Stimulated activated naive CD4-positive, alpha-beta T cell treated with Interleukin-2 at 50 U/mL for 16 hours (primary cell): Measurements from ENCODE around the gene DHX57.
"Not testable (repeated sequence)": the region's sequence is repeated elsewhere in the genome, so short reads cannot be mapped to it uniquely, and the experiment has no call there.

Experiments
- DNase-seq: peaks from one replicate; lab custom pipeline; 2025; lab: John Stamatoyannopoulos, UW

The DHX57 gene

DNA sequence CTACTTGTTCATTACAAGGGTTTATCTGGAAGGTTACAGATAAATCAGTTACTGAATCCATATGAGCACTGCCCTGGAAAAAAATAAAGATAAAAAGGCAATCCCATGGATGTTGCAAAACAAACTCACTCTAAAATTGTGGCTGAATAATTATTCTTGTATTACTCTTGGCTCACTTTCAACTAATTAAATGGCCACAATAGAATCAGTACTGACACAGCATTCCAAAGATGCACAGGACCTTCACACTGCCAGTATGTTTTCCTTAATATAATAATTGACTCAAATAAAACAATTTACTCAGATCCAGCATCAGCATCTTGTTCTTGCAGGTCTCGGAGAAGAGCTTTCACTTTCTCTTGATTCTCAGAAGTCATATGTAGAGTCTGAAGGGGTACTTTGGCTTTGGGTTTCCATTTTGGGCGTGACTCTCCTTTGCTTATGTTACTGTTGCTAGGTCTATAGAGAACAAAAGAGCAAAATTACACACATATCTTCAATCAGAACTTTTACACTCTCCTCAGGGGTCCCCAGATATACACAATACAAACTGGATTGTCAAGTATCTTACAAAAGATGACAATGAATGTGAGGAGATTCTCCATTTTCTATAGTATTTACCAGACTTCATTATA, 12.6 kb downstream of the DHX57 start:
- DNase-seq: no peak

DNA sequence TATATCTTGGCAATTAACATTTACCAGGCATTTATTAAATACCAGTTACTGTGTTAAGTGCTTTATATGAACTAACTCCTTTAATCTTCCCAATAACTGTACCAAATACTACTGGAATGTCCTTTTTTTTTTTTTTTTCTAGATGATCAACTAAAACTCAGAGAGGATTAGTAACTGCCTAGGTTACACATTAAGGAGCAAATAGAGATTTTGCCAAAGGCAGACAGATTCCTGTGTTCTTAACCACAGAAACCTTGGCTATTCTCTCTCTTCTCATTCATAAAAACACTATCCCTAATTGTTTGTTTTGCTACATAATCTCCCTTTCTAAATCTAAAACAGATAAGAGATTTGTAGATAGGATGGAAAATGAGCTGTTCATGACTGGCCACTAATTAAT, 13.3 kb downstream of the DHX57 start:
- no peak for DNase-seq

DNA sequence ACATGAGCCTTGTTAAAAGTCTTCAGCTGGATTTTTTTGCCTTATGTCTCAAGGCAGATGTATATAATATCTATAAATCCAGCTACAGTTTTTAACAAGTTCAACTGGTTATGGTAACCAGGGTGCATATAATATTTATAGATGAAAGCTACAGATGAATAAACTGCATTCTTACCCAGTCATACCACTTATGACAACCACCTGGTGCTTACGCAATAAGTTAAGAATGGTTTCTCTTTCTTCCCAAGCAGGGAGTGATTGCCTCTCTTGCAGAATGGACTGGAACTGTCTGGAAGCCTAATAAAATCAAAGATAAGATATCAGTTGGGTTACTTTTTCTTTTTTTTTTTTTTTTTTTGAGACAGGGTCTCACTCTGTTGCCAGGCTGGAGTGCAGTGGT, 19.6 kb downstream of the DHX57 start:
- DNase-seq: no peak

DNA sequence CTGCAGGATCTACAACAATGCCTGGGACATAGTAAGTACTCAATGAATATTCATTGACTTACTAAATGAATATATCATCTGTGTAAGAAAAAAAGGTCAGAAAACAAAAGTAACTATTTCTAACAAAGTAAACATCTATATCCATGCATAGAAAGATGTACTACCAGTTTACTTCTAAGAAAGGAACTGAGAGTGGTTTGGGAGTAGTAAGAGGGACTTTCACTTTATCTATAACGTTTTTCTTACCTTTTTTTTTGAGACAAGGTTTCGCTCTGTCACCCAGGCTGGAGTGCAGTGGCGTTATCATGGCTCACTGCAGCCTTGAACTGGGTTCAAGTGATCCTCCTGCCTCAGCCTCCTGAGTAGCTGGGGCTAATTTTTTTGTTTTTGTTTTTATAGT, 25.7 kb downstream of the DHX57 start:
- no peak for DNase-seq

DNA sequence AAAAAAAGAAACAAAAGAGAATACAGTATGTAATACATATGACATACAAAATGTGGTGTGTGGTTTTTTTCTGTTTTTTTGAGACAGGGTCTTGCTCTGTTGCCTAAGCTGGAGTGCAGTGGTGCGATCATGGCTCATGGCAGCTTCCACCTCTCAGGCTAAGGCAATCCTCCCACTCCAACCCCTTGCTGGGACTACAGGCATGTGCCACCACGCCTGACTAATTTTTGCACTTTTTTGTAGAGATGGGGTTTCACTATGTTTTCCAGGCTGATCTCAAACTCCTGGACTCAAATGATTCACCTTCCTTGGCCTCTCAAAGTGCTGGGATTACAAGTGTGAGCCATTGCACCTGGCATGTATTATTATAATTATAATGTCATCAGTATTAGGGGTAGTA, 38.9 kb downstream of the DHX57 start:
- DNase-seq: no peak

- no peak for DNase-seq
Measured at GRCh38 chr2:38835990-38836389, 39.7 kb downstream of the DHX57 start.

GRCh38 chr2:38835015-38835601, 40.6 kb downstream of the DHX57 start:
- no peak for DNase-seq

- DNase-seq: no peak
Measured at GRCh38 chr2:38830526-38831159, 45.1 kb downstream of the DHX57 start.

GRCh38 chr2:38829971-38830370, 45.8 kb downstream of the DHX57 start:
- no peak for DNase-seq

GRCh38 chr2:38828460-38828859, 47.3 kb downstream of the DHX57 start:
- DNase-seq: no peak

DNA sequence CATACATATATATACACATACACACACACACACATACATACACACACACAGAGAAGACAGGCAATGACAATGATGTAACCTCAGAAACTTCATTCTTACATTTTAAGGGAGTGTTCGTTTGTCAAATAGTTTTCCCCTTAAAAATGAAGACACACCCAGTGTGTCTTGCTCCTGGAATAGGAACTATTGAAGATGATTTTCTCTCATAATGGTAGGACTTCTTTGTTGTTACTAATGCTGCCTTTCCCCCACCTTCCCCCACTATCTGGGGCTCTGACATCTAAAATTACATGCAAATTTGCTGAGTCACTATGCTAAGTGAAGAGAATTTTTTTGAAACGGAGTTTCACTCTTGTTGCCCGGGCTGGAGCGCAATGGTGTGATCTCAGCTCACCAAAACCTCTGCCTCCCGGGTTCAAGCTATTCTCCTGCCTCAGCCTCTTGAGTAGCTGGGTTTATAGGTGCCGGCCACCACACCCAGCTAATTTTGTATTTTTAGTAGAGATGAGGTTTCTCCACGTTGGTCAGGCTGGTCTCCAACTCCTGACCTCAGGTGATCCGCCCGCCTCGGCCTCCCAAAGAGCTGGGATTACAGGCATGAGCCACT, 48.1 kb downstream of the DHX57 start:
- DNase-seq: not testable (repeated sequence)

DNA sequence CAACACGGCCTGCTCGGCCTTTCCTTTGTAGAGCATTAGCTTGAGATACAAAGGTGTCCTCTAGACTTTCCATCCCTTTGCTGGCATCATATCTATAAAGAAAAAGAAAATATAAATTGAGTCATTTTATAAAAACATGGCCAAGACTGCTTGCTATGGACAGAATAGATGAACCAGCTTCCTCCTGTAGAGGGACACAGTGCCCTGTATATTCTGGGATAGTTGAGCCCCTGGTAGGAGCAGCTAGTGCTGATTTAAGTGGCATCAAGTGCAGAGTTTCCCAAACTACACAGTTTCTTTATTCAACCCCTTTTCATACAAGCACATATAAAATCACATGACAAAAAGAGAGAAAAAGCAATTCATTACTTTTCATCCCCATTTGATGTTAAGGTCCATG, 49.8 kb downstream of the DHX57 start:
- no peak for DNase-seq

DNA sequence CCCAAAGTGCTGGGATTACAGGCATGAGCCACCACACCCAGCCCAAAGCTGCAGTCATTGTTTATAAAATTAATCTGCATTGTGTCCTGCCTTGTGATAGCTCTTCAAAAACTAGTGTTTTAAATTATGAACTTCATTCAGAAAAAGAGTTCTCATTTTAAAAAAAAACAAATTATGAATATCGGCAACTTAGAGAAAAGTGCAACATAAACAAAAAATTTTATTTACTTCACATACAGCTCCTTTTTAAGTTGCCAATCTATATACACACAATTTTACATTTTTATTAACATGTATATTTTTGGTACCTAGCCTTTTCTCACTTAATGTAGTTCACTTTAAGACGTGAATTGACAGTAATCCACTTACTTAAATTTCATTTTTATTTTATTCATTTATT, 50.8 kb downstream of the DHX57 start:
- DNase-seq: no peak

- DNase-seq: no peak
Measured at GRCh38 chr2:38823386-38823785, 52.3 kb downstream of the DHX57 start.

DNA sequence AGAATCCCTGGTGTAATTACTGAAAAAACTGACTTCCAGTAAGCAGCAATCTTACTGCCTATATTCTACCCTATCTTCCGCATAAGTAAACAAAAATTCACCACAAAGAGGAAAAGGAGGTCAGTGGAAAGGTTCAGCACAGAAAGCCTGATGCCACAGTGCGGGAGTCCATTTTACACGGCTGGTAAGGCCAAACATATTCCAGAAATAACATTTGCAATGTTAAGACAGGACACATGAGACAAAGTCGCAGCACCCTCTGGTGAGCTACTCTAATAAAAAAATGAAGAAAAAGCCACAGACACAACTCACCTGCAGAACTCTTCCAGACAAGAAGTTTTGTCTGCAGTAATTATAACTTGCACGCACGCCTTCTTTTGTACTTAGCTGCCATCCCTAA, 57.2 kb downstream of the DHX57 start:
- DNase-seq: no peak

GRCh38 chr2:38815936-38816335, 59.8 kb downstream of the DHX57 start:
- no peak for DNase-seq

- DNase-seq: no peak
Measured at GRCh38 chr2:38810488-38810887, 65.2 kb downstream of the DHX57 start.

DNA sequence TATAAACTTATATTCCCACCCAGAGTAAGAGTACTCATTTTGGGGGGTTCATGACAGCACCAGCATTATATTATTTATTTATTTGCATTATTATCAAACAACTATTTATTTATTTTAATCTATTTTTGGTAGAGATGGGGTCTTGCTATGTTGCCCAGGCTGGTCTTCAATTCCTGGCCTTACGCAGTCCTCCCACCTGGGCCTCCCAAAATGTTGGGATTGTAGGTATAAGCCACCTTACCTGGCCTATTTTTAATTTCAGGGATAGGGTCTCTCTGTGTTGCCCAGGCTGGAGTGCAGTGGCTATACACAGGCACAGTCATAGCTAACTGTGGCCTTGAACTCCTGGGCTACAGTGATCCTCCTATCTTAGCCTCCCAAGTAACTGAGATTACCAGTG, 67.1 kb downstream of the DHX57 start:
- no peak for DNase-seq

- DNase-seq: no peak
Measured at GRCh38 chr2:38806733-38807059, 69.0 kb downstream of the DHX57 start.

- no peak for DNase-seq
Measured at GRCh38 chr2:38806015-38806732, 69.6 kb downstream of the DHX57 start.

GRCh38 chr2:38797953-38798352, 77.8 kb downstream of the DHX57 start:
- DNase-seq: no peak

DNA sequence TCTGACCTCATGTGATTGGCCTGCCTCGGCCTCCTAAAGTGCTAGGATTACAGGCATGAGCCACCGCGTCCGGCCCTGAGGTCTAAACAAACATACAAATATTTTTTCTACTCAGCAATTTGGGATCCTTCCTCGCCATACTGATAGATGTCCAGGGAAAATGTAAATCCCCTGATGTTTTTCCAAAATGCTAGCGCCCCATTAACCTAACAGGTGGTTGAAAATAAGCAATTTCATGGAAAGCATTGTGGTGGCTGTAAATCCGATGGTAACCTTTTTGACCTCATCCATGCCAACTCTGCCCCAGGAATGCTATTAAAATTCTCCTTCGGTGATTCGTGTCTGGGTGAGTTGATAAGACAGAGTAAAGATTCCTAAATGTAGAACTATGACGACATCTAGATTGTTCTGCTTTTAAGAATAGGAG, 78.5 kb downstream of the DHX57 start:
- DNase-seq: no peak

GRCh38 chr2:38795016-38795415, 80.7 kb downstream of the DHX57 start:
- DNase-seq: not testable (repeated sequence)
